ENCODE results near the gene FBXW2.

Gene FBXW2

DNA sequence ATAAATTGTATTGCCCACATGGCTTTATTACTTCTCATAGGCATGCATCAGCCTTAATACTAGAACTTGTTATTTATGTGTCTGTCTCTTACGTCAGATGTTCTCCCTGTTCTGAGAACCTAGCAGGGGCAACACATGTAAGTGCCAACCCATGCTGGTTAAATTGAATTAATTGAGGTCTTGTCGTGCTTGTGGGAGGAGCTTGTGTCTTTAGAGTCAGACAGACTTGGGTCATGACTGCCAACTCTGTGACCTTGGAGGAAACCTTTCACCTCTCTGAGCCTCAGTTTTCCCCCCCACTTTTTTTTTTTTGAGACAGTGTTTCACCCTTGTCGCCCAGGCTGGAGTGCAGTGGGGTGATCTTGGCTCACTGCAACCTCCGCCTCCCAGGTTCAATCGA, 76.7 kb downstream of the FBXW2 start:
- H3K27ac ChIP-seq: no peak overlapping the region
- H3K4me3 ChIP-seq (ENCODE audit: low read depth, low read length): no peak overlapping the region
- TF ChIP-seq, protein P1, sequence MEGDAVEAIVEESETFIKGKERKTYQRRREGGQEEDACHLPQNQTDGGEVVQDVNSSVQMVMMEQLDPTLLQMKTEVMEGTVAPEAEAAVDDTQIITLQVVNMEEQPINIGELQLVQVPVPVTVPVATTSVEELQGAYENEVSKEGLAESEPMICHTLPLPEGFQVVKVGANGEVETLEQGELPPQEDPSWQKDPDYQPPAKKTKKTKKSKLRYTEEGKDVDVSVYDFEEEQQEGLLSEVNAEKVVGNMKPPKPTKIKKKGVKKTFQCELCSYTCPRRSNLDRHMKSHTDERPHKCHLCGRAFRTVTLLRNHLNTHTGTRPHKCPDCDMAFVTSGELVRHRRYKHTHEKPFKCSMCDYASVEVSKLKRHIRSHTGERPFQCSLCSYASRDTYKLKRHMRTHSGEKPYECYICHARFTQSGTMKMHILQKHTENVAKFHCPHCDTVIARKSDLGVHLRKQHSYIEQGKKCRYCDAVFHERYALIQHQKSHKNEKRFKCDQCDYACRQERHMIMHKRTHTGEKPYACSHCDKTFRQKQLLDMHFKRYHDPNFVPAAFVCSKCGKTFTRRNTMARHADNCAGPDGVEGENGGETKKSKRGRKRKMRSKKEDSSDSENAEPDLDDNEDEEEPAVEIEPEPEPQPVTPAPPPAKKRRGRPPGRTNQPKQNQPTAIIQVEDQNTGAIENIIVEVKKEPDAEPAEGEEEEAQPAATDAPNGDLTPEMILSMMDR (IDR thresholded peaks at IDR 0.05; ENCODE audit: low read depth, low read length, missing control alignments): no peak
- H3K36me3 ChIP-seq (replicated peaks): no peaks in the 10 kb centered on the region
- no peak for DNase-seq
- H3K27me3 ChIP-seq (replicated peaks): no peaks in the 10 kb centered on the region
- in situ Hi-C loops (cut with HindIII; ENCODE audit: low pct_ligation_motif_present, low sequenced_read_pairs): no loop called here

DNA sequence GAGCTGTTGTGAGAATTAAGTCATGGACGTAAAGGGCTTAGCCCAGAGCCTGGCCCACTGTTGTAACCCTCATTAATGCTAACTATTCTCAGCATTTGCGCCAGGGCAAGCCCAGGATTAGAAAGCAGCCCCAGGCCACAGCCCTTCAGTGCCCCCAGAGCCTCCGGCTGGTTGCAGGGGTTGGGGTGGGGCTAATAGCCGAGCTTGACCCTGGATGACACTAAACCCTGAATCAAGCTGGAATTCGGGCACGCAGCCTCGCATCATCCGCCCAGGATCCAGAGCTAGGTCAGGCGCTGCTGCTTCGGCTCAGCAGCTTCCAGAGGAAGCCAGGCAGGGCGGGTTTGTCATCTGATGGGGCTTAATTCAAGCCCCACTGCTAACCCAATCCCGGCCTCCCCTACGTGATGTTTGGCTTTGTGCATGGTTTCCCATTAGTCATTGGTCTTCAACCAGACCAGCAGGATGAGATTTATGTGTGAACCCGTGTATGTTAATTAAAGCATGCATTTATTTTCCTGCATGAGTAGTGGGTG, 77.8 kb downstream of the FBXW2 start:
- no peaks in the 10 kb centered on the region for H3K36me3 ChIP-seq (replicated peaks)
- TF ChIP-seq, protein P1 (IDR thresholded peaks at IDR 0.05; ENCODE audit: low read depth, low read length, missing control alignments): no peak
- H3K4me3 ChIP-seq (ENCODE audit: low read depth, low read length): peak overlapping the region; percentile 75
- no peaks in the 10 kb centered on the region for H3K27me3 ChIP-seq (replicated peaks)
- in situ Hi-C loops (cut with HindIII; ENCODE audit: low pct_ligation_motif_present, low sequenced_read_pairs): no loop called here
- peak; percentile 26 for DNase-seq
- no peak overlapping the region for H3K27ac ChIP-seq

DNA sequence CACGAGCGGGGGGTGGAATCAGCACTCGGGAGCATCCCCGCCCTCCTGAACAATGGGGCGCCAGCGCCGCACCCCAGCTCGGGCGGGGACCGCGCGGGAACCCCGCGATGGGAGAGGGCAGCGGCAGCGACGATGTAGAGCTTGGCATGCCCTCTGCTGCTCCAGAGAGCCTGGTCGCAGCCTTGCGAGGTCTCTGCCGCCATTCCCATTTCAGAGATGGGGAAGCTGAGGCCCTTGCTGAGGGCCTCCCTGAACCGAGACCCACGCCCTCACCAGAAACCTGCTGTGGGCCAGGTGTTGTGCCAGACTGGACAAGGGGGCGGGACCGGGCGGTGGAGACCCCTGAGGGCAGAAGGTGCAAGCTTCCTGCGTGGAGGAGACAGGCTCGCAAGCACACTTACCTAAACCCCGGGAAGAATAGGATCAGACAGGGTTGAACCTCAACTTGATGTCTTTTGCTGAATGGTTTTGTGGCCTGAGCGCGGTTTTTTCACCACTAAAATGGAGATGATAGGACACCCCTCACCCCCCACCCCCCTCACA, 78.3 kb downstream of the FBXW2 start:
- Histone ChIP-seq H3K27ac (peak overlapping the region; percentile 42), H3K27me3 (replicated peaks) (no peaks in the 10 kb centered on the region), H3K36me3 (replicated peaks) (no peaks in the 10 kb centered on the region), H3K4me3 (ENCODE audit: low read depth, low read length) (peak overlapping the region; percentile 75)
- TF ChIP-seq, protein P1 (IDR thresholded peaks at IDR 0.05; ENCODE audit: low read depth, low read length, missing control alignments): no peak
- no peak for DNase-seq
- in situ Hi-C loops (cut with HindIII; ENCODE audit: low pct_ligation_motif_present, low sequenced_read_pairs): no loop called here

DNA sequence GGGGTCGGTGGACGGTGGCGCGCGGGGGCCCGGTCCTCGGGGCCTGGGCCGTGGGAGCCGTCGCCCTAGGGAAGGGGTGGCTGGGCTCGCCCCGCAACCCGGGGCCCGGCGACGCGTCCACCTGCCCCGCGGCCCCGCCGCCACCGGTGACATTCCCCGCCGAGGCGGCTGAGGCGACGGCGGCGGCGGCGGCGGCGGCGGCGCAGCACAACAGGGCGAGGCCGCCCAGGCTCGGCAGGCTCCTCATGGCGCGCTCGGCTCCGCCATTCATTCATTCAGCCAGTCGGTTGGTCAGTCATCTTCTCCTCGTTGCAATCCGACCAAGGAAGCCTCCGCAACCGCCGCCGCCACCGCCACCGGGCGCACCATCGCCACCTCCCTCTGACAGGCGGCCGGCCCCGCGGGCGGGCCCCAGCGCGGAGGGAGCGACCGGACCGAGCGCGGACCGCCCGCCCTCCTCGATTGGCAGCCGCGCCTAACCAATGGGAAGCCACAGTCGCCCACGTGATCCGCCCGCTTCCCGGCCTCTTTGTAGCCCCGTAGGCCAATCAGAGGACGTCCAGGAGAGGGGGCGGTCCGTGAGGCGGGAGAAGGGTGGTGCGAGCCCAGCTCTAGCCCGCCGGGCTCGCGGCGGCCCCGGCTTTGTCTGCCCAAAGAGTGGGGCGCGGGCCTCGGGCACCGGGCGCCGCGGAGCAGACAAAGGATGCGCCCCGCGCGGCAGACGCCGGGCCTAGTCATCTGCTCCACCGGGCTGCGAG, 78.9 kb downstream of the FBXW2 start, which contains the start of gene MEGF9:
Gene MEGF9, minus strand, starts transcription at position 383 of the 758 bp plus-strand sequence. Its CDS starts 112 bp downstream, at position 271.
- Histone ChIP-seq H3K27me3 (replicated peaks) (no peaks in the 10 kb centered on the region), H3K4me3 (ENCODE audit: low read depth, low read length) (peak within 1 kb of the TSS; percentile 75), H3K36me3 (replicated peaks) (no peaks in the 10 kb centered on the region), H3K27ac (peak within 1 kb of the TSS; percentile 42)
- in situ Hi-C loops (cut with HindIII; ENCODE audit: low pct_ligation_motif_present, low sequenced_read_pairs): no loop called here
- DNase-seq: peak; percentile 96
- TF ChIP-seq, protein P1 (IDR thresholded peaks at IDR 0.05; ENCODE audit: low read depth, low read length, missing control alignments): no peak

DNA sequence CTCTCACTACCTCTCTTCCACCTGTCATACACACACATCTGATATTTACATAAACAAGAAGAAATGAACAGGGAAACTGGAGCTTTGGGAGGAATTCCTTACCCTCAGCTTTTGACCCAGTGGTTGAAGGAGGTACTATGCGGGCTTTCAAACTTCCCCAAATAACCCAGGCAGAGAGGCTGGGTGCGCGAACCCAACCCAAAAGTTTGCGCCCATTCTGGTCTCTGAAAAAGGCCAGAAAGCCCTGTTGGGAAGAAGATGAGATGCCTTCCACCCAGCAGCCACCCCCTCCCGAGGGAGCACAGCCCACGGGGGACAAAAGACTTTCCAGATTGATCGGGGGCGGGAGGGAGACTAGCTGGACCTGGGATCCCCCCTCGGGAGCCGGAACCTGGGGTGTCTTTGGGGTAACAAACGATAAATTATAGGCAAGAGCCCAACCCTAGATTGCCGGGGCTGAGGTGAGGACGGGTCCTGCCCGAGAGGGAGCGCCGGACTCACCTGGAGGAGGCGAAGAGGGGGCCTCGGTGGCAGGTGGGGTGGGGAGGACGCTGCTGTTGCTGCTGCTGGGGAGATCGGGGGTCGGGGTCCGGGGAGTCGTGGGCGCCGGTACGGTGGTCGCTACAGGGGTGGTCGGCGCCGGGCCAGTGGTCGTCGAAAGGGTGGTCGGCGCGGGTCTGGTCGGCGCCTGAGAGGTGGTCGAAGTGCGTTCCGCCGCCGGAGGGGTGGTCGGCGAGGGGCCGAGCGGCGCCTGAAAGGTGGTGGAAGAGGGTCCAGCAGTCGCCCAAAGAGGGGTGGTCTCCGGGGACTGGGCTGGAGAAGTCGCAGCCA, 79.7 kb downstream of the FBXW2 start:
- no peak for DNase-seq
- in situ Hi-C loops (cut with HindIII; ENCODE audit: low pct_ligation_motif_present, low sequenced_read_pairs): no loop called here
- Histone ChIP-seq H3K27me3 (replicated peaks) (no peaks in the 10 kb centered on the region), H3K4me3 (ENCODE audit: low read depth, low read length) (peak overlapping the region; percentile 72), H3K36me3 (replicated peaks) (no peaks in the 10 kb centered on the region), H3K27ac (no peak overlapping the region)
- TF ChIP-seq, protein P1 (IDR thresholded peaks at IDR 0.05; ENCODE audit: low read depth, low read length, missing control alignments): no peak

Data from brain microvascular endothelial cell (primary cell).